Heart right ventricle (tissue), 16 donors: ENCODE data around the gene INPP5A. TPM values are rescaled to one million over a fixed set of nuclear protein-coding genes. Genes with fewer than 3 reads are reported as not detected.

ENCODE experiments used
- ATAC-seq, 8 donors: fragments of 200-7000 bp; cut with Tn5 transposase; one replicate each; pipeline ENCODE4 v1.9.1; 2020; ENCODE audit warnings: mild to moderate bottlenecking in 8 of 8, moderate library complexity in 8 of 8, moderate number of reproducible peaks in 1 of 8
- DNase-seq, 2 donors: peaks; one replicate each; pipeline ENCODE4 v3.0.0-alpha.2; 2020
- H3K27ac ChIP-seq, 10 donors: fragments of 200-600 bp; sonication (generic) in 2 of 10; one replicate each; pipeline versions ENCODE4 v1.5.0 to v1.8.0; 2020 to 2022; ENCODE audit warnings: mild to moderate bottlenecking in 3 of 10
- H3K27me3 ChIP-seq, 7 donors: fragments of 200-600 bp; one replicate each; pipeline ENCODE4 v1.8.0; 2021 to 2022; ENCODE audit warnings: mild to moderate bottlenecking in 2 of 7
- H3K36me3 ChIP-seq, 9 donors: fragments of 200-600 bp; sonication (generic) in 1 of 9; one replicate each; pipeline versions ENCODE4 v1.5.0 to v1.8.0; 2020 to 2022; ENCODE audit warnings: mild to moderate bottlenecking in 2 of 9
- H3K4me1 ChIP-seq, 9 donors: fragments of 200-600 bp; sonication (generic) in 1 of 9; one replicate each; pipeline versions ENCODE4 v1.5.0 to v1.8.0; 2020 to 2022; ENCODE audit warnings: mild to moderate bottlenecking in 4 of 9
- H3K4me3 ChIP-seq, 10 donors: fragments of 200-600 bp; sonication (generic) in 2 of 10; one replicate each; pipeline versions ENCODE4 v1.5.0 to v1.8.0; 2020 to 2022; ENCODE audit warnings: mild to moderate bottlenecking in 7 of 10, moderate library complexity in 2 of 10
- H3K9me3 ChIP-seq, 11 donors: fragments of 200-600 bp in 10 of 11; sonication (generic) in 2 of 11; one replicate each; pipeline versions ENCODE4 v1.5.0 to v1.8.0; 2013 to 2022; ENCODE audit warnings: mild to moderate bottlenecking in 2 of 11, control low read depth in 1 of 11, moderate library complexity in 1 of 11
- CTCF ChIP-seq, 9 donors: fragments of 200-600 bp; sonication (generic) in 2 of 9; IDR thresholded peaks; one replicate each; pipeline versions ENCODE4 v1.5.0 to v1.8.0; 2021 to 2022; ENCODE audit warnings: antibody characterized with exemption in 9 of 9, mild to moderate bottlenecking in 5 of 9, moderate library complexity in 1 of 9
- WGBS, 2 donors: extraction: QIAGEN DNeasy Blood & Tissue Kit; methylation state at CpG; one replicate each; pipeline ENCODE4 v1.1.7; 2013; ENCODE audit warnings: inconsistent platforms in 1 of 2; 5-methylcytosine and 5-hydroxymethylcytosine counted together
- intact Hi-C, 10 donors: fragments of 100-400 bp; cut with DNase I; formaldehyde crosslinking; loops; one replicate each; pipeline versions ENCODE4 v1.11.1 to v1.14.2; 2022
- polyA plus RNA-seq, 2 donors: library from polyadenylated mRNA; stranded (reverse); fragments of 200-250 nt; gene quantifications; one replicate each; pipeline ENCODE4 v1.2.3, GENCODE V29; 2013
- total RNA-seq, 10 donors: library from RNA; stranded (reverse); fragmentation: NEBNext Ultra II Directional in 3 of 10; extraction: Animal tissue kit (Norgen Biotek cat#: 25700) in 3 of 10; gene quantifications; one replicate each; pipeline versions ENCODE4 v1.2.1 to v1.2.4, GENCODE V29; 2021 to 2023
- donor health status: Arrhythmogenic right ventricular cardiomyopathy.
- donor health status: ischemic (EF 13 %, LVEDD 7.1; RV severe dilation, severe dysfunction).
- donor health status: healthy with polysubstance abuse.
- donor health status: DM: no; HTN: yes; CAD: no.
- donor health status: DM: no; HTN: no; CAD: no.
- donor health status: ischemic (EF 25% LVEDD 6.9; RV normal size, moderate dysfunction).
- donor health status: ischemic (EF 25% LVEDD 5.7; RV mildly dilated, moderate dysfunction).
- donor health status: healthy.
- donor health status: DM: yes; HTN: yes; CAD: no.
- donor health status: Ischemic cardiomyopathy.
- donor health status: ischemic (EF 35%, LVEDD 5.7; RV mildly dilated, moderate dysfunction).
- donor health status: nonischemic (EF 11% LVEDD 7.7; RV severe dilation, severe dysfunction).
- donor health status: DM: yes; HTN: yes; CAD: no.
- donor health status: PGD.
- donor health status: ischemic (EF 29% LVEDD 5.4; RV normal size, mild dysfunction).
- donor health status: nonischemic (EF 23%, LVEDD 6.1; RV moderate dilation, normal function).

The INPP5A gene
- total and polyA plus RNA-seq, 12 donors = 30.4 to 122 (median 106) TPM

- peak in 1 of 8 donors; percentile 36 for ATAC-seq
- no peak for TF ChIP-seq CTCF (IDR thresholded peaks at IDR 0.05)
- peaks cover 0 to 50% (median 12%) of the 10 kb centered on the region in 9 donors for H3K36me3 ChIP-seq
- H3K4me3 ChIP-seq = no peak overlapping the region
- peaks cover 0 to 18% (median 10%) of the 10 kb centered on the region in 9 donors for H3K4me1 ChIP-seq
- H3K27ac ChIP-seq = no peak overlapping the region
- peaks cover 0 to 13% (median 0%) of the 10 kb centered on the region in 11 donors for H3K9me3 ChIP-seq
- no peaks in the 10 kb centered on the region for H3K27me3 ChIP-seq
- DNase-seq = no peak
- intact Hi-C loops = loop anchor here in 1 of 10 donors (5.0 kb wide), 1 partner anchor 1507 kb away; no protein-coding TSS in a partner anchor
- 94% methylated on average over 28 of the region's 28 CpGs for WGBS, 2 donors
Observed at GRCh38 chr10:132698761-132699391, 161.3 kb downstream of the INPP5A start.

DNA sequence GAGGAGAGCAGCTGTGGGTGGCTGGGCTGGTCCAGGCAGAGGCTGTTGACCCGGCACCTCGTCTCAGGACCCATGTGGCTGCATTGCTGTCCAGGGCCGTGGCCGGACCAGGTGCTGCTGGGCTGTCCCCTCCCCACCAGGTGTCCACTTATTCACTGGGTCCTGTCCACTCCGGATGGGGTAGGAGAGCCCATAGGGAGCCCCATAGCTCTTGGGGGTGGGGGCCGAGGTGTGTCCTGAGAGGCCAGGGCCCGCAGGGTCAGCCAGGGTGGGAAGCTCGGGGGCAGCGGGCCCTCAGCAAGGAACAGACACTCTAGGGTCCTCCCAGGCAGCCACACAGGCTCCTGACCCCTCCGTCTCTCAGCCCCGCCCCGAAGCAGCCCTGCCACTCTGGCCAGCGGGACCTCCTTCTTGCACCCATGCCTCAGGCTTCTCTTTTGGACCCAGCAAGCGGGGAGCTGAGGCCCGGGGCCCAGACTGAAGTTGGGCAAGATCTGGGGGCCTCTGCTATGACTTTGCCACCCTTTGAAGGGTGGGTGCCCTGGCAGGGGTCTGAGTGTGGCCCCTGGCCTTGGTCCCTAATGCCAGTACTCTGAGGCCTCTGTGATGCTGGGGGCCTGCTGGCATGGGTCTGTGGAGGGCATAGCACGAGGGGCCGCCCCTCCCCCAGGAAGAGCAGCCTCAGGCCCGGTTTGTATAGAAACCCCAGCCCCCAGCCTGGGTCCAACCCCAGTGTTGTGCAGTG is 162.0 kb downstream of the INPP5A start:
- DNase-seq (peak in 1 of 2 donors; percentile 7), ATAC-seq (peak in 4 of 8 donors; percentile 5 to 28 (median 16))
- H3K4me3 ChIP-seq = no peak overlapping the region
- peak overlapping the region in 2 of 10 donors; percentile 21 to 32 for H3K27ac ChIP-seq
- no peaks in the 10 kb centered on the region for H3K27me3 ChIP-seq
- TF ChIP-seq CTCF (IDR thresholded peaks at IDR 0.05) = no peak
- intact Hi-C loops = loop anchor here in 1 of 10 donors (5.0 kb wide), 1 partner anchor 1507 kb away; no protein-coding TSS in a partner anchor
- peaks cover 0 to 50% (median 12%) of the 10 kb centered on the region in 9 donors for H3K36me3 ChIP-seq
- peaks cover 0 to 10% (median 0%) of the 10 kb centered on the region in 11 donors for H3K9me3 ChIP-seq
- WGBS, 2 donors = 92 to 93% methylated on average over 18 of the region's 18 CpGs
- H3K4me1 ChIP-seq = peaks cover 0 to 18% (median 10%) of the 10 kb centered on the region in 9 donors

DNA sequence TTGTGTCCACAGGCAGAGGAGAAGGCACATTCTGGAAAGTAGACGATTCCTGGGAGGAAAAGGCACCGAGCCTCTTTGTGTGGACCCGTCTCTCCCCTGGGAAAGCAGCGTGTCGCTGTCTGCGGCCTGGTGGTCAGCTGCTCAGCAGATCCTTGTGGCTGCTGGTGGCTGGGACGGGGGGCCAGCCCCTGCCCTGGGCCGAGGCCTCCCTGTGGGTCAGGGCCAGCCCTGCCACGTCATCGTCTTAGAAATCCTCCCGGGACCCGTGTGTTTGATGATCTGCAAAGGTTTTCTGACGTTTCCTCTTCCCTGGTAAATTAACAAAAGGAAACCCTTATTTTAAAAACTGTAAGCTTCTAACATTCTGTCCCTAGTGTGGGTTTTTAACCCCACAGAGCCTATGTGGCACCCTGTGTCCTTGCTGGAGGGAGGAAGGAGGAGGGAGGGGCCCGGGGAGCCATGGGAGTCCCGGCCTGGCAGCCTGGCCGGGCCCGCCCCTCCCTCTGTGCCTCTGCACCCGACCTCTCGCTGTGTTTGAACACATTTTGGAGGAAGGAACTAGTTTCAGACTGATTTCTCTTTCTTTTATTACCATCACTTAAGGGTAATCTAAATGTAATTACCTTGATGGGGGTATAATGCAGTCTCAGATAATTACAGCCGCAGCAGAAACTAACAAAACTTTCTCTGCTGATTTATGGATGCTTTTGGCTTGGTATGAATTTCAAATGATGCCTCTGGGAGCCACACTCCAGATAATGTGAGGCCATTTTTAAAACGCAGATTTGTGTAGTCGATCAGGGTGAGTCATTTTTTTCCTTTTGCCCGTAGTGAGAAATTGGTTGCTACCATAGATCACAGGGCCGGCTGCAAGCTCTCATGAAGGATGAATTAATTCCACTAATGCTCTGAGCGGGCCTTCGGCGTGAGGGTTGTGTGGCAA is 162.8 kb downstream of the INPP5A start:
- peak in 5 of 8 donors; percentile 30 to 50 (median 43) for ATAC-seq
- H3K4me1 ChIP-seq = peaks cover 0 to 18% (median 10%) of the 10 kb centered on the region in 9 donors
- H3K27ac ChIP-seq = peak overlapping the region in 3 of 10 donors; percentile 8 to 32 (median 9)
- no peak for TF ChIP-seq CTCF (IDR thresholded peaks at IDR 0.05)
- intact Hi-C loops = no loop called here
- 60 to 67% methylated on average over 27 of the region's 27 CpGs for WGBS, 2 donors
- H3K9me3 ChIP-seq = peaks cover 0 to 8% (median 3%) of the 10 kb centered on the region in 11 donors
- H3K4me3 ChIP-seq = no peak overlapping the region
- peak in 1 of 2 donors; percentile 37 for DNase-seq
- no peaks in the 10 kb centered on the region for H3K27me3 ChIP-seq
- H3K36me3 ChIP-seq = peaks cover 0 to 50% (median 15%) of the 10 kb centered on the region in 9 donors
